IPS-18c (cell line): Measurements from ENCODE around the gene CCDC200.
"Not testable (repeated sequence)": the region's sequence is repeated elsewhere in the genome, so short reads cannot be mapped to it uniquely, and the experiment has no call there.

Source experiments
- H3K4me3 ChIP-seq: 2 replicates; pipeline ENCODE4 v1.7.0; 2013; ENCODE audit warnings: low read depth, mild to moderate bottlenecking, low read length, moderate library complexity; ENCODE audit not compliant: insufficient read depth
- H3K9me3 ChIP-seq: one replicate; pipeline ENCODE4 v1.6.1; 2013; ENCODE audit warnings: mild to moderate bottlenecking, low read length, moderate library complexity; ENCODE audit not compliant: control insufficient read depth, insufficient read depth

CCDC200 gene

GRCh38 chr17:43228020-43228782 lies at the start of gene CCDC200:
CCDC200 (minus strand) TSS chr17:43228623; CDS start chr17:43228554, 69 bp downstream.
- H3K9me3 ChIP-seq, H3K4me3 ChIP-seq: not testable (repeated sequence)

GRCh38 chr17:43272914-43273313 lies 44.5 kb upstream of the CCDC200 start:
- not testable (repeated sequence) for H3K9me3 ChIP-seq, H3K4me3 ChIP-seq

- H3K9me3 ChIP-seq, H3K4me3 ChIP-seq: not testable (repeated sequence)
Measured at GRCh38 chr17:43272483-43272882, 44.1 kb upstream of the CCDC200 start.

- H3K4me3 ChIP-seq, H3K9me3 ChIP-seq: not testable (repeated sequence)
Measured at GRCh38 chr17:43270552-43271504, 42.4 kb upstream of the CCDC200 start.

GRCh38 chr17:43246456-43246855 lies 18.0 kb upstream of the CCDC200 start:
- H3K4me3 ChIP-seq, H3K9me3 ChIP-seq: not testable (repeated sequence)

GRCh38 chr17:43240596-43241352 lies 12.4 kb upstream of the CCDC200 start:
- H3K4me3 ChIP-seq, H3K9me3 ChIP-seq: not testable (repeated sequence)

- H3K9me3 ChIP-seq, H3K4me3 ChIP-seq: not testable (repeated sequence)
Measured at GRCh38 chr17:43239597-43239996, 11.2 kb upstream of the CCDC200 start.

GRCh38 chr17:43233877-43234276 lies 5.5 kb upstream of the CCDC200 start, which contains the start of gene RNU2-1:
RNU2-1 (minus strand) TSS chr17:43233977.
- not testable (repeated sequence) for H3K9me3 ChIP-seq, H3K4me3 ChIP-seq

GRCh38 chr17:43233263-43233662 lies 4.8 kb upstream of the CCDC200 start:
- not testable (repeated sequence) for H3K4me3 ChIP-seq, H3K9me3 ChIP-seq

GRCh38 chr17:43232021-43232699 lies 3.7 kb upstream of the CCDC200 start:
- H3K4me3 ChIP-seq, H3K9me3 ChIP-seq: not testable (repeated sequence)

GRCh38 chr17:43231205-43232020 lies 3.0 kb upstream of the CCDC200 start:
- H3K9me3 ChIP-seq, H3K4me3 ChIP-seq: not testable (repeated sequence)

- Histone ChIP-seq H3K4me3 (no peak overlapping the region), H3K9me3 (no peaks in the 10 kb centered on the region)
Measured at GRCh38 chr17:43226393-43226792, 2.0 kb downstream of the CCDC200 start.

- no peaks in the 10 kb centered on the region for H3K9me3 ChIP-seq
- no peak overlapping the region for H3K4me3 ChIP-seq
Measured at GRCh38 chr17:43224146-43224705, 4.2 kb downstream of the CCDC200 start.

- no peak overlapping the region for H3K4me3 ChIP-seq
- H3K9me3 ChIP-seq: peaks cover 5% of the 10 kb centered on the region
Measured at GRCh38 chr17:43220511-43221125, 7.8 kb downstream of the CCDC200 start.

- Histone ChIP-seq H3K4me3 (no peak overlapping the region), H3K9me3 (peaks cover 5% of the 10 kb centered on the region)
Measured at GRCh38 chr17:43219746-43220380, 8.6 kb downstream of the CCDC200 start.
